Activated T-cell treated with anti-CD3 and anti-CD28 coated beads, Interleukin-2, amount 50 U/mL, for 1 hour (primary cell): ENCODE measurements around the gene VPS8.
"Not testable (repeated sequence)": the region's sequence is repeated elsewhere in the genome, so short reads cannot be mapped to it uniquely, and the experiment has no call there.

Source experiments
- DNase-seq: peaks from one replicate; pipeline ENCODE4 v3.0.0-alpha.2; 2020

The VPS8 gene

DNA sequence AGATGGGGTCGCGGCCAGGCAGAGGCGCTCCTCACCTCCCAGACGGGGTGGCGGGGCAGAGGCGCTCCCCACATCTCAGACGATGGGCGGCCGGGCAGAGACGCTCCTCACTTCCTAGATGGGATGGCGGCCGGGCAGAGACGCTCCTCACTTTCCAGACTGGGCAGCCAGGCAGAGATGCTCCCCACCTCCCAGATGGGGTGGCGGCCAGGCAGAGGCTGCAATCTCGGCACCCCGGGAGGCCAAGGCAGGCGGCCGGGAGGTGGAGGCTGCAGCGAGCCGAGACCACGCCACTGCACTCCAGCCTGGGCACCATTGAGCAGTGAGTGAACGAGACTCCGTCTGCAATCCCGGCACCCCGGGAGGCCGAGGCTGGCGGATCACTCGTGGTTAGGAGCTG lies 191.9 kb downstream of the VPS8 start:
- DNase-seq: not testable (repeated sequence)

DNA sequence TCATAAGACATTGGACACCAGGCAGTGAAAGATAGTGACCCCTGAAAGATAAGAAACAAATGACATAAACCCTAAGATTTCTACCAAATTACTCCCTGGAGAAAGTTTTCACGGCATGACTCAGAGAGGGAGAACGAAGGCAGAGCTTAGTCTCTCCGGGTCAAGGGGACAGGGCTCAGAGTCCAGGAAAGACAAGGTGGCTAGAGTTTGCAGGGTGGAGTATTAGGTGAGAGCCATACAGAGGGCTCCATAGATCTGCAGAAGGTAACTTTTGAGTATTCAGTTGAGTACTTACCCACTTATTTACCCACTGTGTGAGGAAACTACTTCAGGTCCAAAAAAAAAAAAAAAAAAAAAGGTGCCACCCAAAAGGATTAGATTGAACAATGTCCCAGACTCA lies 197.7 kb downstream of the VPS8 start:
- DNase-seq: no peak

DNA sequence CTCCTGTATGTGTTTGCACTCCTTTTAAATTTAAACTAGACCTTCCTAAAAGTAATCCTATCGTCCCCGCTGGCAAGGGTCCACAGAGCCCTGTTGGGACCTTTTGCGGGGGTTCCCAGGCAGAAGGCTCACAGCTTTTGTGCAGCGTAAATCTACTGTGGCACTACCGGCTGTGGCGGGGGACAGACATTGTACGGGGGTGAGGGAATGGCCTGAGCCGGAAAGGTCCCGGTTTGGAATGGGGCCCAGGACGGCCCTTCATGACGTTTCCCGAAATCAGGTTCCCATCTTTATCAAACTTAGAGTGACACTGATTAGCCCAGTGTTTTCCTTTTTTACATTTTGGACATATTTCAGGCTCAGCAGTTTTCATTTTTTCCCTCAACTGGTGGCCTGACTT lies 205.6 kb downstream of the VPS8 start:
- DNase-seq: not testable (repeated sequence)

DNA sequence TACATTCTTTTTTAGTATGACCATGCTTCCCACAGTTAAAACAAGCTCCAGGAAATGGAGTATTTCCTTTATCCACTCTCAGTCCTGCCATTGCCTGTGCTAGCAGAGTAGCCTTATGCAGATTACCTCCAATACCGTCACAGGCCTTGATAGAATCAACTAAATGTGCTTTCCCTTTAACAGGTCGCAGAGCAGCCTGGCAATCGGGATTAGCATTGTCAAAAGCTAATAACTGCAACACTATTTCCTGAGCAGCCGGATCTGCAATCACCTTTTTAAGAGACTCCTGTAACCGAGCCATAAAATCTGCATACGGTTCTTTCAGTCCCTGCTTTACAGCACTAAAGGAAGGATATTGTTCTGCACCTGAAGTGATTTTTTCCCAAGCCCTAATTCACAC lies 206.0 kb downstream of the VPS8 start:
- not testable (repeated sequence) for DNase-seq

DNA sequence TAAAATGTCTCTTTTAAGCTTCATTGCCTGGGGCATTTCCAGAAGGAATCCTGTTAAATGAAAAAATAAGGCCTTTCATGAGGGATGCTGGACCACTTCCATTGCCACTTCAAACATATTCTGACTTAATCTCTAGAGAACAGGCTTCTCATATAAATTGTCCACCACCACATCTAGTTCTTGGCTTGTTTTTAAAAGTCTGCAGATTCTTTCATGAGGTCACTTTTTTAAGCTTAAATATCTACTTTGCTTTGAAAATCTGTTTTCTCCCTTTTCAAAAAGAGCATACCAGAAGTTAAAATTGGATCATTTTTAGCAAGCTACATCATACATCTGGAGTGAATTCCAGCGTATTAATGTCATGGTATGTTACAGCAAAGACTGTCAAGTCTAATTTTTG lies 209.3 kb downstream of the VPS8 start:
- no peak for DNase-seq

DNA sequence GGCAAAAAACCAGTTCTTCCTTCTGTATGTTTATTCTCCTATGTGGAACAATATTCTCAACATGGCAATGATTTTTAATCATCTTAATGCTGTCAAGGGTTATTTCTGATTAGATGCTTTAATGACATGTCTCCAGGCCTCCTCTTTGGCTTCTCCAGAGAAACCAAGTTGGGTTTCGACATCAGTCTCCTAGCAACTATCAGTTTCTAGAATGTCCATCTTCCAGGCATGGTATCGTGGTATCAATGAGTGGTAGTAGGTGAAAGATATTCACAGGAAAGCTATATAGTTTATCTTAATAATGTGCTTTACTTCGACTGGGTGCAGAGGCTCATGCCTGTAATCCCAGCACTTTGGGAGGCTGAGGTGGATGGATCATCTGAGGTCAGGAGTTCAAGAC lies 212.4 kb downstream of the VPS8 start:
- no peak for DNase-seq

DNA sequence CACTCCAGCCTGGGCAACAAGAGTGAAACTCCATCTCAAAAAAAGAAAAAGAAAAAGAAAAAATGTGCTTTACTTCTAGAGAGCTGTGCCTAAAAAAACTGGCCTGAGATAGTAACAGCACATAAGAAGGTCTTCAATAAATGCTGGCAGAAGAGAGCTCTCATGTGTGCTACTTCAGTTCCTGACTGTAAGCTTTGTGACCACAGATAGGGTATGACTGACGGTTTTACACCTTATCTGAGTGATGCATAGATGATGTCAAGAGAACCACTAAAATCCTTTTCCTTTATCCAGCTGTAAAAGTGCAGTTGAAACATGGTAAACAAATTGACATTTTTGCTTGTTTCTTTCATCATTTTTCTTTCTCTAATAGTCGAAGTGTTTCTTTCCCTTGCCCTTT lies 213.0 kb downstream of the VPS8 start:
- no peak for DNase-seq

DNA sequence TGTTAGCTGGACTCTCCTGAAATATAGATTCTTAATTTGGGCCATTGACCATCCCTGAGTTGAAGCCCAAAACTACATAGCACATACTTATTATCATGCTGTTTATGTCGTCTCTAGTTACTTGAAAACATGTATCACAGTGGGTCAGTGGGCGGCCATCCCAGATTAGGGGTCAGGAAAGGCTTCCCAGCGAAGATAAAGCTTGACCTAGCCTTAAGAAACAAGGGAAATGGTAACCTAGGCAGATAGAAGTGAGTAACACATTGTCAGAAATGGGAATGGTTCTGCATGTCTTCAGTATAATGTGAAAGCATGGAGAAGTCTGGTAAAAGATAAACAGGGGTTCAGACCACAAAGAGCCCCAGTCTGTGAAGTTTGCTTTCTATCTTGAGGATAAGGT lies 216.2 kb downstream of the VPS8 start:
- DNase-seq: no peak

DNA sequence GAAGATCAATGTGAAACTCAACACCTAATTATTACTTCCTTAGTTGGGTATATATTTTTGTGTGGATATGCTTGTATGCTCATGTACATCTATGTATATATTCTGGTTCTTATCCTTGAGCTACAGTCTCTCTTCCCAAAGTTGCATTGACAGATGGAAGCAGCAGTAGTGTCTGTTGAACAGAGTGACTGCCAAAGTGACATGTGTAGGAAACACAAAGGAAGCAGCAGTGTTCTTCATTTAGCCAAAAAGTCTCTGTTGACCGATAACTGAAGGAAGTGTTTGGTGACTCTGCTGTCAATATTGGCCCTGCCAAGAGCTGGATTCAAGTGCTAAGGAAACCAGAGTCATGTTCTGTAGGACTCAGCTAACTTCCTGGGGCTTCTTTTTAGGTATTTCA lies 217.1 kb downstream of the VPS8 start:
- DNase-seq: no peak

DNA sequence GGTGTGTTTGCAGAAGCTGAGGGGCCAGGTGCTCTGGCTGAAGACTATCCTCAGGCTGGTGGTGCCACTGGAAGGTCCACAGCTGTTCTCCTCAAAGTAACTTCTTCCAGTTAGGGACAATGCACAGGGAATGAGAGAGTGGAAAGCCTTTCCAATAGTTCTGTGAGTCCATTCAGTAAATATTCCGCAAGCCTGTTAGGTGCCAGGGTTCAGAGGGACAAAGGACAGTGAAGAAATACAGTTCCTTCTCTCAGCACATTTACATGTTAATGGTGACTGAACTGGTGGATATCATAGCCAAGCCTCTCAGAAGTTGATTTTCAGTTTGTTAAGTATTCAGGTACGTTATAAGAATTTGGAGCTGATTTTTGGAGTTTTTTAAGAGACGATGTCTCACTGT lies 218.4 kb downstream of the VPS8 start:
- DNase-seq: no peak

DNA sequence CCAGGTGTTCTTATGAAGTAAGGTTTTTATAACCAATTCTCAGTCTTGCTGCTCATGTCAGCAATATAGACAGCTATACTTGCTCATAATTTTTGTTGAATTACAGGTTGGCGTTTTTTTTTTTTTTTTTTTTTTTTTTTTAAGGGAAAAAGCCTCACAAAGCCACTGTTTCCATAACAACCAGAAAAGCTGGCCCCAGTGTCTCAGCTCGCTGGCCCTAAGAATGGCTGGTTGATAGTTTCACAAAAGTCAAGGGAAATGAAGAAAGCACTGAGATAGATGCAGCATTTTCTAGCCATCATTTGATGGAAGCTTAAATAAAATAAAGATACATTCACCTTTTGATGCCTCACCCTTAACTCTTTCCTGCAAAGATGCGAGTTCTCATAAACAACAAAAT lies 219.0 kb downstream of the VPS8 start:
- no peak for DNase-seq

DNA sequence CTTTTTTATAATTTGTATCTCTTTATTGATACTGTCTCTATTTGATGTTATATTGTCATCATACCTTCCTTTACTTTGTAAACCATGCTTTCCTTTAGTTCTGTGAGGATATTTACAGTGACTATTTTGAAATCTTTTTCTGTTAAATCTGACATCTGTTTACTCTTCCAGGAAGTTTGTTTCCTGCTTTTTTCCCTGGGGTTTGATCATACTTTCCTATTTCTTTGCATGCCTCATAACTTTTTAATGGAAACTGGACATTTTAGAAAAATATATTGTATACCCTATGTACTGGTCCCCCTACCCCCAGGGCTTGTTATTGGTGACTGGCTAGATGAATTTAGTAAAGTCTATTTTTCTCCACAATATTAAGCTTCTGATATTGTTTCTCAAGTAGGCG lies 225.8 kb downstream of the VPS8 start:
- no peak for DNase-seq

DNA sequence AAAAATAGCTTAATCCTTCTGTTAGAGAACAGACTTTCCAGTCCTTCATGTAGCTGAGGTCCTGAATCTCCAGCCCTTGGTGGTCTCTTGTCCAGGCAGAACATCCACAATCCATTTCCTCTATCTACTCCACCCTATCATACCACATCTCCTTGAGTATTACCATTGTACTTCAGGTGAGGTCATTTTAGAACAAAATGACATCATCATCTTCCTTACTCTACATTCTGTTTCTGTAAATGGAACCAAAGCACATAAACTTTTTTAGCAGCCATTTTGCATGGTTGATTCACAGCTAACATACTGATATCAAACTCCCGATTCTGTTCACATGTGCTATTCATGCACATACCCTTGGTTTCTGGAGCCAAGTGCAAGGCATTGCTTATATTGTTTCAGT lies 228.5 kb downstream of the VPS8 start:
- no peak for DNase-seq

DNA sequence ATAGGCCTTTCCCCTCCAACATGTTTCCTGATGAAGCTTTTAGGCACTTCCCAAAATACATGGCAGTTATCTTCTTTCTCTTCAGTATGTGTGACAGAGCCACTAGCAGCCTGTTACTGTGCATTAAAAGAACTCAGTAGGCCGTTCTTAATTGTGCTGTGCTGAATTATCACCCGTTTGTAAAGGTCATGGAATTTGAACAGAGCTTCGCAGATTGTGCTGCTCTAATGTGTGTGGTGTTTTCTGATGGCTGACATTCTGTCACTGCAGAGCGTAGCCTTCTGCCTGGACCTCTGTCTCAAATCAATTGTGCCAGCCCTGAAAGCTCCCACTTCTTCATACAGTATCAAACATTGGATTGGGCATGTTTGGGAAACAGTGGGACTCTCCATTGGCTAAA lies 229.6 kb downstream of the VPS8 start:
- no peak for DNase-seq

DNA sequence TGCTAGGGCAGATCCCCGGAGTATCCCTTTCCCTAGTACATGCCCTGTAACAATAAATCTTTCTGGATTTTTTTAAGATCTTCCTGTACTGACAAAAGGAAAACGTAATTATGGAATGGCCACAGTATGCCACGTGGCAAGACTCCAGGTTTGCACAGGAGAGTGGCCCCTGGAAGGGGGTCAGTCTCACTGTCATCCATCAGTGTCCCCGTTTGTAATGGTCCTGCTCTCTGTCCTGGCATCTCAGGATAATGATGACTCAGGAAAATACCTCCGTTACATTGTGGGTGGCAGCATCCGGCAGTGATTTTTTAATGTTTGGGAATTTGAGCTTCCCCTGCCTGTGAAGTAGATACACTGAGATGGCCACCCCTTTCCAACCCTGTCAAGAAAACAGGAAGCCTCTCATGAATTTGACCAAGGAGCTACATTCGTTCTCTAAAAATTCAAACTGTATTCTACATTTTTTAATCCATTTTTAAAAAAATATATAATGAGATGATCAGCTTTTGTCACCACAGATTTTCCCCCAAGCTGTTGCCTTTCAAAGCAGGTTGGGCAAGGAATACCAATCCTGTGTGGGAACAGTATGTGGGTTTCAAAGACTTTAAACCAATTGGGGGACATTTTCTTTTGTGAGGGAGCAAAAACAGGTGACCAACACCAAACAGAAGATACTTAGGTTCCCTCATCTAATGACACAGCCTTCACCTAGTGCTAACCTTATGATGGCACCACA lies 230.5 kb downstream of the VPS8 start:
- no peak for DNase-seq

DNA sequence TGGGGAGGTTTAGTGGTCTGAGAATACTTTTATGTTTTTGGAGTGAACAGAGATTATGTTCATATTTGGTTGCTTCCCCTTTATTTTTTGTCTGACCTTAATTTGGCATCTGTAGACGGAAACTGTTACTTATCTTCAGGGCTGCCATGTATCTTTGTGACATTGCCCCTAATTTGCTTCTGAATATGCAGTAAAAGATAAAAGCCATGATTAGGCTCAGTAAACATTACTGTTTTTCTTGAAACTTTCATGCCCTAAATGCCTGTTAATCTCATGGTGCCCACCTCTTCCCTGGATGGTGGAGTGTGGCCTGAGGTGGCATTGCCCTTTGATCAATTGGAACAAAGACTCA lies 234.2 kb downstream of the VPS8 start:
- no peak for DNase-seq

DNA sequence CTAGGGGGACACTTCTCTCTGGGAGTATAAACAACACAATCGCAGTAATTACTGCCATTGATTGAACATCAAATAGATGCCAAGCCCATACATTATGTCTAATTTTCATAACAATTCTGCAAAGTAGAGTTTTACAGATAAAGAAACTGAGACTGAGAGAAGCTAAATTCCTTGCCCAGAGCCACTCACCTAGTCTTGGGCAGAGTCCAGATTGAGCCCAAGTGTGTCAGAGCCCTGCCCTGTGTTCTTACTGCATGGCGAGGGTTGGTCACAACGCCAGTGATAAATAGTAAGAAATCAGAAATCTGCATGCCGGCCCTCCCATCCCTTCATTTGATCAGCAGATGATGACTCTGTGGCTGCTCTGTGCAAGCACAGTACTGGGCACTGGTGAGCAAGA lies 234.6 kb downstream of the VPS8 start:
- DNase-seq: no peak

DNA sequence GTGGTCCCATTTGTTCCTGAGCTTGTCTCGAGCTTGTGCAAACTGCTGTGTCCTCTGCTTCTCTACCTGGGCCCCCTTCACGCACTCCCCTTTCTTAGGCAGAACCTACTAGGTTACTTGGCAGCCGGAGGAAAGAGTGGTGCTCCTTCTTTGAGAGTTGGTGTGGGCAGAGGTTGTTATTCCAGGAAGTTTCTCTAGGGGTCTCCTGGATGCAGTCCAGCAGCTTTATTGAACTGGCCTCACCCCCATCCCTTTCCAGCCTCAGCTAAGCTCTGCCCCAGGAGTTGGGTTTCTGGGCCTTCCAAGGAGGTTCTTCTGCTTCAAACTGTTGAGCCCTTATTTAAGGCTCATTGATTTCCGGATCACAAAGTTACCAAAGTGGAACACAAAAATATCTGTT lies 237.7 kb downstream of the VPS8 start:
- no peak for DNase-seq

DNA sequence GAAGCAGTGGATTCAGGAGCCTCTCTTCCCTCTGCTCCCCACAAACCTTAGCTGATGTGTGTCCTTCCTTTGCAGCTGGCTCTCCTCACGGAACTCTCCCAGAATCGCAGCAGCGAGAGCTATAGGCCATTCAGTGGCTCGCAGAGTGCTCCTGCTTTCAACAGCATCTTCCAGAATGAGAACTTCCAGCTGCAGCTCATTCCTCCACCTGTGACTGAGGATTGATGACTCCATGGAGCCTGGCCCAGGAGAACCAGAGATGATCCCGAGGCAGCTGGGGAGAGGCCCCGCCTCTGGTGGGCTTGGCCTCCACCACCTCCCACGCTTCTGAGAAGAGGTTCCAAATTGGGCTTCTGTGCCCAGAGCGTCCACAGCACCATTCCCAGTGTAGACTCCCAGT lies 239.8 kb downstream of the VPS8 start:
- DNase-seq: no peak

DNA sequence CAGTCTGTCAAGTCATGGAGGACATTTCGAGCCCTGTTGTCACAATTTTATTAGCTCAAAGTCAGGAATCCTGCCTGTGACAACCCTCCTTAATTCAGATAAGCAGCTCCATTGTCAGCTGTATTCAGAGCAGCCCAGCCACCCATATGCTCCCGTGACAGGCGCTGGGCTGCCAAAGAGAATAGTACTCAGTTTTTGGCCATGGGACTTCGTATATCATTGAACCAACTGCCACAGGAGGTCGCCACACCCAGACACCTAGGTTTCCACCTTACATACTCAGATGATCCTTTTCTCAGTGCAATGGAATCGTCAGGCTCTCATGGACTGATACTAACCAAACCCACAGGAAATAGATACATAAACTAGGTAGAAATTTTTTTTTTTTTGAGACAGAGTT lies 240.7 kb downstream of the VPS8 start:
- no peak for DNase-seq

DNA sequence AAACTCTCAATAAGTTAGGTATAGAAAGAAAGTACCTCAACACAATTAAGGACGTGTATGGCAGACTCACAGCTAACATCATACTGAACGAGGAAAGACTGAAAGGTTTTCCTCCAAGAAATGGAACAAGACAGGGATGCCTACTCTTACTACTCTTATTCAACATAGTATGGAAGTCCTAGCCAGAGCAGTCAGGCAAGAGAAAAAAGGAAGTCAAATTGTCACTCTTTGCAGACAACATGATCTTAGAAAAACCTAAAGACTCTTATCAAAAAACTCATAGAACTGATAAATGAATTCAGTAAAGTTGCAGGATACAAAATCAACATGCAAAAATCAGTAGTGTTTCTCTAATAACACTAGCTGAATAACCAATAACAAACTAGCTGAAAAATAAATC lies 244.9 kb downstream of the VPS8 start:
- DNase-seq: no peak

DNA sequence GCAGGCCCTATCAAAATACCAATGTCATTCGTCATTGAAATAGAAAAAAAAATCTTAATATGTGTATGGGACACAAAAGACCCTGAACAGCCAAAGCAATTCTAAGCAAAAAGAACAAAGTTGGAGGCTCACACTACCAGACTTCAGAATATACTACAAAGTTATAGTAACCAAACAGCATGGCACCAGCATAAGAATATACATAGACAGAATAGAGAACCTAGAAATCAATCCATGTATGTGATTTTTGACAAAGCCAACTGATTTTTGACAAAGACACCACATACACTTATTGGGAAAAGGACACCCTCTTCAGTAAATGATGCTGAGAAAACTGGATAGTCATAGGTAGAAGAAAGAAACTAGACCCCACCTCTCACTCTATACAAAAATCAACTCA lies 245.9 kb downstream of the VPS8 start:
- no peak for DNase-seq

DNA sequence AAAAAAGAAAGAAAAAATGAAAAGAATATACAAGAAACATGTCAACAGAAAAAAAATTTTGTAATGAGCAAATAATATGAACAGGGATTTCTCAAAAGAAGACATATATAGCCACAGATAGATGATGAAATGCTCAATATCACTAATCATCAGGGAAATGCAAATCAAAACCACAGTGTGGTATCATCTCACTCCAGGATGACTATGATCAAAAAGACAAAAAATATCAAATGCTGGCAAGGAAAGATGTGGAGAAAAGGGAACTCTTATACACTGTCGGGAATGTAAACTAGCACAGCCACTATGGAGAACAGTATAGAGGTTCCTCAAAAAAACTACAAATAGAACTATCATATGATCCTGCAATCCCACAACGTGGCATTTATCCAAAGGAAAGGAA lies 246.8 kb downstream of the VPS8 start:
- DNase-seq: no peak

DNA sequence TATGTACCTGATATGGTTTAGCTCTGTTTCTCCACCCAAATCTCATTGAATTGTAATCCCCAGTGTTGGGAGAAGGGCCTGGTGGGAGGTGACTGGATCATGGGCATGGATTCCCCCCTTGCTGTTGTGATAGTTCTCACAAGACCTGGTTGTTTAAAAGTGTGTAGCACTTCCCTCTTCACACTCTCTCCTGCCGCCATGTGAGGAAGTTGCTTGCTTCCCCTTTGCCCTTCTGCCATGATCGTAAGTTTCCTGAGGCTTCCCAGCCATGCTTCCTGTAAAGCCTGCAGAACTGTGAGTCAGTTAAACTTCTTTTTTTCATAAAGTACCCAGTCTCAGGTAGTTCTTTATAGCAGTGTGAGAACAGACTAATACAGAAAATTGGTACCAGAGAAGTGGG lies 247.8 kb downstream of the VPS8 start:
- DNase-seq: no peak

DNA sequence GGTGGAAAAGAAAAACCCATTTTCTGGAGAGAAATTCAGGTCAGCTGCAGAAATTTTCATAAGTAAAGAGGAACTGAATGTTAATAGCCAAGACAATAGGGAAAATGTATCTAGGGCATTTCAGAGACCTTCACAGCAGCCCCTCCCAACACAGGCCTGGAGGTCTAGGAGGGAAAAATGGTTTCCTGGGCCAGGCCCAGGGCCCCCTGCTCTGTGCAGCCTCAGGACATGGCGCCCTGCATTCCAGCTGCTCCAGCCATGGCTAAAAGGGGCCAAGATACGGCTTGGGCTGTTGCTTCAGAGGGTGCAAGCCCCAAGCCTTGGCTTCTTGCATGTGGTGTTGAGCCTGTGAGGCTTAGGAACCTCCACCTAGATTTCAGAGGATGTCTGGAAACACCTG lies 248.7 kb downstream of the VPS8 start:
- DNase-seq: no peak

DNA sequence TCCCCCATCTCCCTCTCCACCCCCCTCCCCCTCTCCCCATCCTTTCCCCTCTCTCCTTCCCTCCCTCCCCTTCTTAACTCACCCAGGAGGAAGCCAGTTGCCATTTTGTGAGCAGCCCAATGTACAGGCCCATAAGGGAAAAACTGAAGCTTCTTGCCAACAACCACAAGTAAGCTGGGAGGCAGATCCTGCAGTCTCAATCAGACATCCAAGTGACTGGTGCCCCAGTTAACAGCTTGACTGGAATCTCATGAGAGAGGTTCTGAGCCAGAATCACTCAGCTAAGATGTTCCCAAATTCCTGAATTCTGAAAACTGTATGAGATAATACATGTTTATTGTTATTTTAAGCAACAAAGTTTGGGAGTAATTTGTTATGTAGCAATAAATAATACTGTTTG lies 250.2 kb downstream of the VPS8 start:
- no peak for DNase-seq
